Midbrain (tissue), 1 donor: ENCODE results near the gene TMA16.
"Not testable (repeated sequence)": the region's sequence is repeated elsewhere in the genome, so short reads cannot be mapped to it uniquely, and the experiment has no call there.

Source experiments
- DNase-seq: peaks from one replicate; lab custom pipeline; 2025; lab: John Stamatoyannopoulos, UW

Gene TMA16

GRCh38 chr4:163494360-163495241 lies at the start of gene TMA16:
Gene TMA16 (plus strand): TSS chr4:163494690. CDS start chr4:163494802, 112 bp downstream.
- peak; percentile 86 for DNase-seq

- DNase-seq: not testable (repeated sequence)
These were observed 47.5 kb upstream of the TMA16 start for GRCh38 chr4:163447023-163447422.

- no peak for DNase-seq
These were observed 47.0 kb upstream of the TMA16 start for GRCh38 chr4:163447481-163447880.

GRCh38 chr4:163448540-163449203 lies 45.8 kb upstream of the TMA16 start:
- DNase-seq: no peak

GRCh38 chr4:163462556-163462955 lies 31.9 kb upstream of the TMA16 start:
- DNase-seq: no peak

- DNase-seq: no peak
These were observed 27.3 kb upstream of the TMA16 start for GRCh38 chr4:163467082-163467770.

- no peak for DNase-seq
These were observed 24.1 kb upstream of the TMA16 start for GRCh38 chr4:163470391-163470790.

- DNase-seq: no peak
These were observed 21.4 kb upstream of the TMA16 start for GRCh38 chr4:163473130-163473529.

- no peak for DNase-seq
These were observed 20.9 kb upstream of the TMA16 start, which contains the start of gene TKTL2 for GRCh38 chr4:163473576-163473975. Gene TKTL2 (minus strand): TSS chr4:163473754. CDS start chr4:163473734, 20 bp downstream.

GRCh38 chr4:163474027-163474426 lies 20.5 kb upstream of the TMA16 start:
- no peak for DNase-seq

GRCh38 chr4:163476761-163477438 lies 17.6 kb upstream of the TMA16 start:
- no peak for DNase-seq

- peak; percentile 1 for DNase-seq
These were observed 12.3 kb upstream of the TMA16 start for GRCh38 chr4:163482190-163482589.

GRCh38 chr4:163484906-163485305 lies 9.6 kb upstream of the TMA16 start:
- DNase-seq: peak; percentile 63

- no peak for DNase-seq
These were observed 8.9 kb upstream of the TMA16 start for GRCh38 chr4:163485589-163485988.

GRCh38 chr4:163486321-163486720 lies 8.2 kb upstream of the TMA16 start:
- DNase-seq: no peak

- DNase-seq: no peak
These were observed 4.6 kb upstream of the TMA16 start for GRCh38 chr4:163489929-163490328.

- DNase-seq: no peak
These were observed 1.5 kb upstream of the TMA16 start for GRCh38 chr4:163492951-163493504.

GRCh38 chr4:163493643-163494359 lies 689 bp upstream of the TMA16 start:
- DNase-seq: peak; percentile 2

GRCh38 chr4:163495900-163496299 lies 1.4 kb downstream of the TMA16 start:
- DNase-seq: no peak

- DNase-seq: no peak
These were observed 6.1 kb downstream of the TMA16 start for GRCh38 chr4:163500586-163500985.

GRCh38 chr4:163505374-163505773 lies 10.9 kb downstream of the TMA16 start:
- no peak for DNase-seq
